ENCODE measurements around the gene COX20. TPM values are rescaled to one million over a fixed set of nuclear protein-coding genes. Genes with fewer than 3 reads are reported as not detected.

COX20 gene
- polyA plus RNA-seq, 1 donor (not counting 4 experiments of a cell fraction or from before 2014, with no cell fraction given): 66.1 TPM

DNA sequence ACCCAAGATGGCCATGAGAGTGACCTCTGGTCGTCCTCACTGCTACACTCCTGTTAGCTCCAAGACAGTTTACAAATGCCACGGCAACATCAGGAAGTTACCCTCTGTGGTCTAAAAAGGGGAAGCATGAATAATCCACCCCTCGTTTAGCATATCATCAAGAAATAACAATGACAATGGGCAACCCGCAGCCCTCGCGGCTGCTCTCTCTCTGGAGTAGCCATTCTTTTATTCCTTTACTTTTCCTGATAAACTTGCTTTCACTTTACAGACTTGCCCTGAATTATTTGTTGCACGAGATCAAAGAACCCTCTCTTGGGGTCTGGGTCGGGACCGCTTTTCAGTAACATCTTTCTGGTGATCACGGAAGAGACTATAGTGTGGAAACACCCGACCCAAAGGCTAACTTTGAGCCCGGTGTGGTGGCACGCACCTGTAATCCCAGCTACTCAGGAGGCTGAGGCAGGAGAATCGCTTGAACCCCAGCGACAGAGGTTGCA lies 19.8 kb upstream of the COX20 start:
- H3K4me3 ChIP-seq (ENCODE audit: control insufficient read depth in 2 of 3, extremely low read depth in 1 of 3, insufficient read depth in 2 of 3, low read depth in 1 of 3, low read length in 3 of 3): no peak overlapping the region
- no peaks in the 10 kb centered on the region for H3K27me3 ChIP-seq (ENCODE audit: control insufficient read depth, extremely low read depth, insufficient read depth, low read length)
- no peak overlapping the region for H3K9ac ChIP-seq (ENCODE audit: control insufficient read depth, extremely low read depth, insufficient read depth, low read length)
- H3K36me3 ChIP-seq (ENCODE audit: control insufficient read depth in 2 of 2, extremely low read depth in 1 of 2, insufficient read depth in 2 of 2, low read length in 2 of 2): no peaks in the 10 kb centered on the region
- H3K4me1 ChIP-seq (ENCODE audit: control insufficient read depth, extremely low read depth, insufficient read depth, low read length): no peaks in the 10 kb centered on the region
- no peak overlapping the region for H2AFZ ChIP-seq (ENCODE audit: control insufficient read depth, low read length)
- H4K20me1 ChIP-seq (ENCODE audit: control insufficient read depth, extremely low read depth, insufficient read depth, low read length): no peaks in the 10 kb centered on the region
- DNase-seq (ENCODE audit: low read depth, low spot score) (no peak), FAIRE-seq (no peak)
- no peak overlapping the region for H3K27ac ChIP-seq (ENCODE audit: control insufficient read depth, insufficient read depth, low read length)
- H3K9me1 ChIP-seq (ENCODE audit: control insufficient read depth, extremely low read depth, insufficient read depth, low read length): no peaks in the 10 kb centered on the region
- no peaks in the 10 kb centered on the region for H3K9me3 ChIP-seq (ENCODE audit: control insufficient read depth, low read depth, low read length)
- H3K79me2 ChIP-seq (ENCODE audit: control insufficient read depth, insufficient read depth, low read length): no peaks in the 10 kb centered on the region
- no peak for TF ChIP-seq EZH2 (IDR thresholded peaks at IDR 0.05; ENCODE audit: low read length)
- TF ChIP-seq, protein P1, sequence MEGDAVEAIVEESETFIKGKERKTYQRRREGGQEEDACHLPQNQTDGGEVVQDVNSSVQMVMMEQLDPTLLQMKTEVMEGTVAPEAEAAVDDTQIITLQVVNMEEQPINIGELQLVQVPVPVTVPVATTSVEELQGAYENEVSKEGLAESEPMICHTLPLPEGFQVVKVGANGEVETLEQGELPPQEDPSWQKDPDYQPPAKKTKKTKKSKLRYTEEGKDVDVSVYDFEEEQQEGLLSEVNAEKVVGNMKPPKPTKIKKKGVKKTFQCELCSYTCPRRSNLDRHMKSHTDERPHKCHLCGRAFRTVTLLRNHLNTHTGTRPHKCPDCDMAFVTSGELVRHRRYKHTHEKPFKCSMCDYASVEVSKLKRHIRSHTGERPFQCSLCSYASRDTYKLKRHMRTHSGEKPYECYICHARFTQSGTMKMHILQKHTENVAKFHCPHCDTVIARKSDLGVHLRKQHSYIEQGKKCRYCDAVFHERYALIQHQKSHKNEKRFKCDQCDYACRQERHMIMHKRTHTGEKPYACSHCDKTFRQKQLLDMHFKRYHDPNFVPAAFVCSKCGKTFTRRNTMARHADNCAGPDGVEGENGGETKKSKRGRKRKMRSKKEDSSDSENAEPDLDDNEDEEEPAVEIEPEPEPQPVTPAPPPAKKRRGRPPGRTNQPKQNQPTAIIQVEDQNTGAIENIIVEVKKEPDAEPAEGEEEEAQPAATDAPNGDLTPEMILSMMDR (optimal IDR thresholded peaks at IDR 0.05 in 1 of 3, IDR thresholded peaks at IDR 0.05 in 1 of 3, conservative IDR thresholded peaks at IDR 0.05 in 1 of 3; ENCODE audit: extremely low read depth in 1 of 3, insufficient read depth in 2 of 3, low read length in 3 of 3): no peak
- no peak overlapping the region for H3K4me2 ChIP-seq (ENCODE audit: control insufficient read depth, extremely low read depth, insufficient read depth, low read depth, low read length)
- dilution Hi-C loops (cut with MboI; ENCODE audit: extremely low pct_ligation_motif_present, low sequenced_read_pairs): no loop called here

DNA sequence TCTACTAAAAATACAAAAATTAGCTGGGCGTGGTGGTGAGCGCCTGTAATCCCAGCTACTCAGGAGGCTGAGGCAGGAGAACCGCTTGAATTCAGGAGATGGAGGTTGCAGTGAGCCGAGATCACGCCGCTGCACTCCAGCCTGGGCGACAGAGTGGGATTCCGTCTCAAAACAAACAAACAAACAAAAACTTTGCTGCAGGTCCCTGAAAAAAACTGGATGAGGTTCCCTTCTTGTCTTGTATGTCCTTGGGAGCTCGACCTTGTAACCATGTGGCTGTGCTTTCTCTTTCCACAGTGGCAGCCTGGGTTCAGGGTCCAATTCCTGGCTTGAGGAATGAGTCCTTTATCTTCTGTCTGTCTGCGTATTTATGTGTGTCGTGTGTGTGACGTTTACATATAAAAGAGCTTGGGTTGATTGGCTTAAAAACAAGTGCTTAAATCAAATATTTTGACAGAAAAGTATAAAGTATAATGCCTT lies 18.0 kb upstream of the COX20 start:
- no peaks in the 10 kb centered on the region for H3K79me2 ChIP-seq (ENCODE audit: control insufficient read depth, insufficient read depth, low read length)
- no peak for TF ChIP-seq EZH2 (IDR thresholded peaks at IDR 0.05; ENCODE audit: low read length)
- TF ChIP-seq, protein P1 (optimal IDR thresholded peaks at IDR 0.05 in 1 of 3, IDR thresholded peaks at IDR 0.05 in 1 of 3, conservative IDR thresholded peaks at IDR 0.05 in 1 of 3; ENCODE audit: extremely low read depth in 1 of 3, insufficient read depth in 2 of 3, low read length in 3 of 3): no peak
- no peaks in the 10 kb centered on the region for H3K9me1 ChIP-seq (ENCODE audit: control insufficient read depth, extremely low read depth, insufficient read depth, low read length)
- H3K4me1 ChIP-seq (ENCODE audit: control insufficient read depth, extremely low read depth, insufficient read depth, low read length): no peaks in the 10 kb centered on the region
- no peaks in the 10 kb centered on the region for H3K36me3 ChIP-seq (ENCODE audit: control insufficient read depth in 2 of 2, extremely low read depth in 1 of 2, insufficient read depth in 2 of 2, low read length in 2 of 2)
- H3K27me3 ChIP-seq (ENCODE audit: control insufficient read depth, extremely low read depth, insufficient read depth, low read length): no peaks in the 10 kb centered on the region
- no peak overlapping the region for H3K4me3 ChIP-seq (ENCODE audit: control insufficient read depth in 2 of 3, extremely low read depth in 1 of 3, insufficient read depth in 2 of 3, low read depth in 1 of 3, low read length in 3 of 3)
- no peak for DNase-seq (ENCODE audit: low read depth, low spot score)
- H3K4me2 ChIP-seq (ENCODE audit: control insufficient read depth, extremely low read depth, insufficient read depth, low read depth, low read length): no peak overlapping the region
- H4K20me1 ChIP-seq (ENCODE audit: control insufficient read depth, extremely low read depth, insufficient read depth, low read length): no peaks in the 10 kb centered on the region
- no peak overlapping the region for H2AFZ ChIP-seq (ENCODE audit: control insufficient read depth, low read length)
- no peak overlapping the region for H3K27ac ChIP-seq (ENCODE audit: control insufficient read depth, insufficient read depth, low read length)
- no peak for FAIRE-seq
- dilution Hi-C loops (cut with MboI; ENCODE audit: extremely low pct_ligation_motif_present, low sequenced_read_pairs): no loop called here
- H3K9ac ChIP-seq (ENCODE audit: control insufficient read depth, extremely low read depth, insufficient read depth, low read length): no peak overlapping the region
- H3K9me3 ChIP-seq (ENCODE audit: control insufficient read depth, low read depth, low read length): no peaks in the 10 kb centered on the region

Measured in keratinocyte (primary cell).